Suppressor macrophage treated with lipopolysaccharide for 1 hour (primary cell): ENCODE results near the gene VIM.
"Not testable (repeated sequence)": the region's sequence is repeated elsewhere in the genome, so short reads cannot be mapped to it uniquely, and the experiment has no call there.

Experiments
- DNase-seq, 3 donors: peaks; one replicate each; pipeline ENCODE4 v3.0.0-alpha.2; 2020 to 2022

VIM gene

DNA sequence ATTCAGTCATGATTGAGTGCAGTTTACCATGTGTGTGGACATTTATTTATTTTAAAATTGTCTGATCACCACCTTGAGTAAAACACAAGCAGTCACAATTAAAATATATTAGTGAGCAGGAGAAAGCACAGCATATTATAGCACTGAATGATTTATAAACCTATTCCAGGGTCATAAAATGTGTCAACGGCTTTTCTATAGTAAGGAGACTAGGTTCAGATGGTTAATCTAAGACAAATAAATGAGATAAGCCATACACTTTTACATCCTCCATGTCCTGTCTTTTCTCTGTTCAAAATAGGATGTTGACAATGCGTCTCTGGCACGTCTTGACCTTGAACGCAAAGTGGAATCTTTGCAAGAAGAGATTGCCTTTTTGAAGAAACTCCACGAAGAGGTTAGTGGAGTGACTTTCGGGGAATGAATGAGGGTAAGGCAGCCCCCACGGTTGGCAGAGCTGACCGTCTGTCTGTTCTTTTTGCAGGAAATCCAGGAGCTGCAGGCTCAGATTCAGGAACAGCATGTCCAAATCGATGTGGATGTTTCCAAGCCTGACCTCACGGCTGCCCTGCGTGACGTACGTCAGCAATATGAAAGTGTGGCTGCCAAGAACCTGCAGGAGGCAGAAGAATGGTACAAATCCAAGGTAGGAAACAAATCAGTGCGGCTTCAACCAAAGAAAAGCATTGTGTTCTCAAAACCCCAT lies 5.4 kb downstream of the VIM start:
- DNase-seq: peak; percentile 61 to 77 (median 68)

DNA sequence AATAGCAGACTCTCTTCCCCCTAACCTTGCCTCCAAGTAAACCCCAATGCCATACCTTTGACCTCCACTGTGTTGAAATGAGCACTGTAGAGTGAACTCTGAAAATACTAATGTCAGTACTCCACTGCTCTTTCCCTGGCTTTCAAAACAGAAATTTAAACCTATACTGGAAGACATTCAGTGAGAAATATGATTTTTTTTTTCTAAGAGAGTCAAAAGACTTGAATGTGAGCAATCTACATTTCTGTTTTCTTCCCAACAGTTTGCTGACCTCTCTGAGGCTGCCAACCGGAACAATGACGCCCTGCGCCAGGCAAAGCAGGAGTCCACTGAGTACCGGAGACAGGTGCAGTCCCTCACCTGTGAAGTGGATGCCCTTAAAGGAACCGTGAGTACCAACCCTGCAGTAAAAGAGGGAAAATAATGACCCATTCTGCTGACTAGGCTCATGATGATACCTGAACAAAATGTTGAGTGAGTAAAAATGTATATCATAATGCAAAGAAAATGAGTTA lies 6.4 kb downstream of the VIM start:
- peak; percentile 23 to 60 (median 55) for DNase-seq

DNA sequence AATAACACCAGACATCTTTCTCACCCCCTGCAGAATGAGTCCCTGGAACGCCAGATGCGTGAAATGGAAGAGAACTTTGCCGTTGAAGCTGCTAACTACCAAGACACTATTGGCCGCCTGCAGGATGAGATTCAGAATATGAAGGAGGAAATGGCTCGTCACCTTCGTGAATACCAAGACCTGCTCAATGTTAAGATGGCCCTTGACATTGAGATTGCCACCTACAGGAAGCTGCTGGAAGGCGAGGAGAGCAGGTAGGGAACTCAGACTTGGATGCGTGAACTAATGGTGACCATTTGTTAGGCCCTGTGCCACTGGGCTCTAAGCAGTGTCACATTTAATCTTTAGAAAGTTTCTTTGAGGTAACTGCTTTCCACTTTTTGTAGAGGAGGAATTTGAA lies 7.1 kb downstream of the VIM start:
- DNase-seq: peak; percentile 38 to 60 (median 57)

DNA sequence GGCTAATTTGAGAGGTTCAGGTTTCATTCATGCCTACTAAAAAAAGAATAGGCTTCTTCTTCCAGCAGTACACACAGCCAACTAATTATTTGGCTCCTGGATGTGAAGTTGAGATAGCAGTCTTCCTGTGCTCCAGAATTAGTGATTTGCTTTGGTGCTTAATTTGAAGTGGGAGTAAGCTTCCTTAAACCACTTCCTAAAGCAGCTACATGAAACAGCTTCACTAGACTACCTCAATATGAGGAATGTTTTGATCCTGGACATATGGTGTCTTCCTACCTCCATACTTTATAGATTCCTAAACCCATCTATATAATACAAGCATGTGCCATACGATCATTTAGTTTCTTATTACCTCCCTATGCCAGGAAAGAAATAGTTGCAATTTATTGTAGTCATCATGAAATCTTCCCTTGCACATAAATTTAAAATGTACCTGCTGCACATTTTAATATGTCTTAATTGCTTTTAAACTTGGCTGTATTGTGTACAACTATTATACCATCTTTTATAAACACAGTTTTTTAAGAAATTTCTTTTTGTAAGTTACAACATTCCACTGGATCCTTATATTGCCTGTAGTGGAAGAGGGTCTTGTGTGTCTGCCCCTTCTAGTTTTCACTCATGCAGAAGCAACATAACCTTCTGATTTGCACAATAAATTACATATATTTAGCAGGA lies 8.6 kb downstream of the VIM start:
- DNase-seq: peak; percentile 29 to 65 (median 59)

DNA sequence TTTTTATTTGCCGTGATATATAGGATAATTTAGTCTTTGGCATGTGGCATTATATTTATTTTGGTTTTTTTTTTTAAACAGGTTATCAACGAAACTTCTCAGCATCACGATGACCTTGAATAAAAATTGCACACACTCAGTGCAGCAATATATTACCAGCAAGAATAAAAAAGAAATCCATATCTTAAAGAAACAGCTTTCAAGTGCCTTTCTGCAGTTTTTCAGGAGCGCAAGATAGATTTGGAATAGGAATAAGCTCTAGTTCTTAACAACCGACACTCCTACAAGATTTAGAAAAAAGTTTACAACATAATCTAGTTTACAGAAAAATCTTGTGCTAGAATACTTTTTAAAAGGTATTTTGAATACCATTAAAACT lies 9.1 kb downstream of the VIM start:
- peak in 1 of 3 donors; percentile 54 for DNase-seq

DNA sequence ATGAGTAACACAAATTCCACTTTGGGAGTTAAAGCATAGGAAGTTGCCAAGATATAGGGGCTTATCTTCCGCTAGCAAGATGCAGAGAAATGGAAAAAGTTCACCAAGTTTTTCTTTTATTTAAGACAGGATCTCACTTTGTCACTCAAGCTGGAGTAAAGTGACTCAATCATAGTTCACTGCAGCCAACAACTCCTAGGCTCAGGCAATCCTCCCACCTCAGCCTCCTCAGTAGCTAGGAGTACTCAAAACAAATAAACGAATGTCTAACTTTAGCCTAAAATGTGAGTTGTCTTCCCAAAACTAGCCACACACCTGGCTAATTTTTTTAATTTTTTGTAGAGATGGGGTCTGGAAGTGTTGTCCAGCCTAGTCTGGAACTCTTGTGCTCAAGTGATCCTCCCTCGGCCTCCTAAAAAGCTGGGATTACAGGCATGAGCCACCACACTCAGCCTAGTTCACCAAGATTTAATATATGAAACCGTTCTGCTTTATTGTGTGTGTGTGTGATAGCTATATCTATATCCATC lies 9.9 kb downstream of the VIM start:
- peak; percentile 78 to 89 (median 86) for DNase-seq

DNA sequence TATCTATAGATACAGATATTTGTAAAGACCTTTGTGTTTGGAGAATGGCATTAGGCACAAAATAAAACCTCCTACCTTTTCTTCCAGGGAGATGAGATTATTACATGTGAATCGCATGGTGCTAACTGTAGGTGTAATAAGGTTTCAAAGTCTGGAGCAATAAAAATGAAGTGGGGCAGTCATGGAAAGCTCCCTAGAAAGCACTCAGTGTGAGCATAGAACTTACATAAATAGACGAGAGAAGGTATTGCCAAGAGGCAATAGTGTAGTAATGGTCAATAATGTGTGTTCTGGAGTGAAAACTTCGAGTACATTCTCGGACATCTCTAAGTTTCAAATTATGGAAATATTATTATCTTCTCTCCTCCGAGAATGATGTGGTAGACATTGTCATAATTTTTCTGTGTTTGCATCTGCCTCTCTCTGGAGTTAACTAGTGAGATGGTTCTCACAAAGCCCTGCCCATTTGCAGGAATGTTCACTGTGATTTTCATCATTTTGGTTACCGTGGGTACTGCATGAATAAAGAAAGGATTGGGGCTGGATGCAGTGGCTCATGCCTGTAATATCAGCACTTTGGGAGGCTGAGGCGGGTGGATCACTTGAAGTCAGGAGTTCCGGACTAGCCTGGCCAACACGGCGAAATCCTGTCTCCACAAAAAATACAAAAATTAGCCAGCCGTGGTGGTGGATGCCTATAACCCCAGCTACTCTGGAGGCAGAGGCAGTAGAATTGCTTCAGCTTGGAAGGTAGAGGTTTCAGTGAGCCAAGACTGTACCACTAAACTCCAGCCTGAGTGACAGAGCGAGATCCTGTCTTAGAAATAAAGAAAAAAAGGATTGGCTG lies 10.6 kb downstream of the VIM start:
- peak; percentile 83 to 95 (median 94) for DNase-seq

DNA sequence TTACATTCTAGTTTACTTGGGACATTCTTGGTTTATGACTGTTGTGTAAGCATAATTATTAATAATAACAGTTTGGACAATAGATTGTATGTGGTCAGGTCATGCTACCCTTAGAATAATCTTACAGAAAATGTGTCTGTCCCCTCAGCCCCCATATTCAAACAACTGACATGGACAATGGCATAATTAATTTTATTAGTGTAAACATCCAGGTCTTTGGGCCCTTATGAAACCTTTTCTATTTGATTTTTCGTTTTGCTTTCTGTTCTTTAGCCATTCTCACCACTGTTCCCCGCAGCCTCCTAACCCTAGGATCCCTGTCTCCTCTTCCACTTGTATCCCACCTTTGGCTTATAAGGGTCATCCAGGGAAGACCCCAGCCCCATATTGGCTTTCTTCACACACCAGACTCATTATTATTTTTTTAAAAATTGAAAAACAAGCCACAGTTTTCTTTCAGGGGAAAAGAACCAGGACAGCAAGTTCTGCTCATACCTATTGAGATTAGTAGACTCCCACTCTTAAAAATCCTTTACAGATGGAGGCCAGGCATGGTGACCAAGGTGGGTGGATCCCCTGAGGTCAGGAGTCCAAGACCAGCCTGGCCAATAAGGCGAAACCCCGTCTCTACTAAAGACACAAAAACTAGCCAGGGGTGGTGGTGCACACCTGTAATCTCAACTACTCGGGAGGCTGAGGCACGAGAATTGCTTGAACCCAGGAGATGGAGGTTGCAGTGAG lies 11.5 kb downstream of the VIM start:
- DNase-seq: peak in 2 of 3 donors; percentile 66 to 72

DNA sequence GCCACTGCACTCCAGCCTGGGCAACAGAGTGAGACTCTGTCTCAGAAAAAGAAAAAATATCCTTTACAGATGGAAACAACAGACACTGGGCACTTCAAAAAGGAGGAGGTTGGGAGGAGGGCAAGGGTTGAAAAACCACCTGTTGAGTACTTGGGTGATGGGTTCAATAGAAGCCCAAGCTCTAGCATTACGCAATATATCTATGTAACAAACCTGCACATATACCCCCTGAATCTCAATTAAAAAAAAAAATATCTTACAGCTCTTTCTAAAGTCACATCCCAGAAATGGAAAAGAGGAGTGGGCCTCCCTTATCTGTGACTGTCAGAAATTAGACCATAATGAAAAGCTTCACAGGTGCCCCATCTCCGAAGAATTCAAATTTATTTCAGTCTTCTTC lies 12.1 kb downstream of the VIM start:
- DNase-seq: peak; percentile 54 to 69 (median 54)

DNA sequence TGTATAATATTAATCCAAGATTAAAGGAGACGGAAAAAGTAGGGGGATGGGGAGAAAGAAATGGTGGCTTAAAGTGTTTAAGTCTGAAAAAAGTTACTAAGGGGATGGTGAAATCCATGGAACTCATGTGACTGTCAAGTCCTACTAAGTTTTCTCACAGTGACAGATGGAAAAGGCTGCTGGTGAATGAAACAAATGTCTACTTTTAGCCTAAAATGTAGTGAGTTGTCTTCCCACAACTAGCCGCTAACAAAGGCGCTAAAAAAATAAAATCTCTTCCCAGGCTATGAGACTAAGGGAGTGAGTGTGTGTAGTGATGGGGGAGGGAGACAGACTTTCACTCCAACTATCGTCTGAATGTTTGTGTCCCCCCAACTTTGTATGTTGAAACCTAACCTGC lies 12.6 kb downstream of the VIM start:
- peak in 2 of 3 donors; percentile 49 to 69 for DNase-seq

DNA sequence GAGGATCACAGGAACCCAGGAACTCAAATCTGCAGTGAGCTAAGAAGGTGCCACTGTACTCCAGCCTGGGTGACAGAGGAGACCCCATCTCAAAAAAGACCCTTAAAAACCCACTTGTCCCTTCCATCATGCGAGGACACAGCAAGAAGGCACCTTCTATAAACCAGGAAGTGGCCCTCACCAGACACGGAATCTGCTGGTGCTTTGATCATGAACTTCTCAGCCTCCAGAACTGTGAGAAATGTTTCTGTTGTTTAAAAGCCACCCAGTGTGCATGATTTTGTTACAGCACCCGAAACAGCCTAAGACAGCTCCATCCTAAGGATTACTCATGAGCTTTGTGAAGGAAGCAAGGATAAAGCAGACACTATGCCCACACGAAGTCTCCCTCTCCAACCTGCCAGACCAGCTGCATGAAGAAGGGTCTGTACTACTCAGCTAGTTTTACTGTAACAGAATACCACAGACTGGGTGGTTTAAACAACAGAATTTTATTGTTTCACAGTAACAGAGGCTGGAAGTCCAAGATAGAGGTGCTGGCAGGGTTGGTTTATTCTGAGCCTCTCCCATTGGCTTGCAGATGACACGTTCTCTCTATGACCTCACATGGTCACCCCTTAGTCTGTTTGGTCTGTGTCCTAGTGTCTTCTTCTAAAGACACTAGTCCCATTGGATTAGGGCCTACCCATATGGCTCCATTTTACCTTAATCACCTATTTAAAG lies 13.7 kb downstream of the VIM start:
- DNase-seq: peak in 1 of 3 donors; percentile 19

DNA sequence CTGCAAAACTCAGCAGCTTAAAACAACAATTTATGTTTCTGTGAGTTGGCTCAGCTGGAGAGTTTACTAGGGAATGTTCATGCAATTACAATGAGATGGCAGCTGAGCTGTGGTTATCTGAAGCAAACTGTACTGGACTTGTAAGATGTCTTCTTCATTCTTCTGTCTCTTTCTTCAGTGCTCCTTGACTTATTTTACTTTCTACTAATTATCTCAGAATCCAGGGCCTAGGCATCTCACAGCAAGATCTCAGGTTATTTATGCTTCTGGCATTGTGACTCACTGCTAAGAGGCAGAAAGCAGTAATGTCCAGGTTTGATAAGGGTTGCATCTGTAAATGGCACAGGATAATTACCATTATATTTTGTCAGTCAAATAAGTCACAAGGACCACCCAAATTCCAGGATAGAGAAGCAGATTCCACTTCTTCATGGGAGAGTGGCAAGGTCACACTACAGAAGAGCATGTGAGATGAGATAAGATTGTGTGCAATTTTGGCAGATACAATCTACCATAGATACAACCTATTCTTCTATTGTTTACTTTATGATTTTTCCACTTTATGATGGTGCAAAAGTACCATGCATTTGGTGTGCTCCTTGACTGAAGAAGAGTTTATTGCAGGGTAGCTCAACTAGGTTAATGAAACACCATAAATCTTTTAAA lies 16.8 kb downstream of the VIM start:
- no peak for DNase-seq

DNA sequence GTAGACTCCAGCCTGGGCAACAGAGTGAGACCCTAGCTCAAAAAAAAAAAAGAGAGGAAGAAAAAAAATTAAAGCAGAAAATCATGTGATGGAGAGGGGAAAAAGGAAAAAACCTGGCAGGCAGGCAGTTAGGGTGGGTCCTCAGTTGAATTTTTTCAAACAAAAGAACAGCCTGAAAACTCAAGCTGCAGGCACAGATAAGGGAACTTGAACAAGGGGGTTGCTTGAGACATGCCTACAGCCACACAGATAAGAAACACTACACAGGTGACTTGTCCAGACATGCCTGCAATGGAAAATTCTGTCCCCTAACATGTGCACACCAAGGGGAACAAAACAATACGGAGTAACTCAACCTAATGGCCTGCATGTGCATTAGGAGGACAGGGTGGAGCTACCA lies 19.2 kb downstream of the VIM start:
- no peak for DNase-seq

DNA sequence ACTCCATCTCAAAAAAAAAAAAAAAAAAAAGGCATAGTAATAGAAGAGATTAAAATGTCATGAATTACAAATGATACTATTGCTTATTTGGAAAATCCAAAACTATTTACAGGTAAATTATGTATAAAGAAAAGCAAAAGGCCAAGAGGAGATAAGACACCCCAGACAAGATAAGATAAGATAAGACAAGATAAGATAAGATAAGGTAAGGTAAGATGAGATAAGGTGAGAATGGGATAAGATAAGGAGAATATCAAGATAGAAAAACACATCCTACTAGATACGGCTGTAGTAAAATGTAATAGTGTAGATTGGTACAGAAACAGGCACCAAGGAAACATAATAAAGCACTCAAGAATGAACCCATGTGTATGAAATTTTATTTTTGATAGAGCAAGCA lies 20.9 kb downstream of the VIM start:
- DNase-seq: no peak

DNA sequence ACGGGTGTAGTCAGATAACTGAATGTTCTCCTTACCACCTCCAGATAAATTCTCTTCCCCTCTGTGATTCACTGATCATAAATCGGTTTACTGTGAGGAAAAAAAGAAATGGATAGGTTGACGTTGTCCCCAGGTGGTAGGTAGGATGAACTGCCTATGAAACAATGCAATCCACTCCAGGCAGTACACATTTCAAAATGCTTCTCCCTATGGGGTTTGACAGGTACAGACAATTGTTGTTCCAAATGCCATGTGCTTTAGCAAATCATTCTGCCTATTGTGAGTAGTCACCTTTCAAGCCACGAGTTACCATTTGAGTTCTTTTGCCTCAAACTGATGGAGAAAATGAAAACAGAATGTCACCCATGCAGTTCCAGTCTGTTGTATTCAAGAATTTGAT lies 21.8 kb downstream of the VIM start:
- DNase-seq: no peak

DNA sequence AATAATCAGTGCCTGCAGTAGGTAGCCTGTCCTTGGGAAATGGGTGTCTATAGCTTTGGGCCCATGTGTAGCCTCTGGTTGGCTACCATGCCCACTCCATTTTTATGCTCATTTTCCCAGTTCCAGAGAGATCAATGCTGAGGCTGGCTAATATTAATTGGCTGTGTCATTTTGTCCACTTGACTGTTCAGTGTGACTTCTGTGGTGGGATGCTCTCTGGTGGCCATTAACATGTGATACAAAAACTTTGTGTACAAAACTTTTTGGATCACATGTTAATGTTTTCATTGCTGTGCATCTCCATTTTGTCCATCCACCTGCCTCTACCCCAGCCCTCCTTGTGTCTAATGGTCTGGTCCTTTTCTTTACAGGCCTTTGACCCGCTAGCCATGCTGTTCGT lies 22.7 kb downstream of the VIM start:
- peak in 1 of 3 donors; percentile 16 for DNase-seq

DNA sequence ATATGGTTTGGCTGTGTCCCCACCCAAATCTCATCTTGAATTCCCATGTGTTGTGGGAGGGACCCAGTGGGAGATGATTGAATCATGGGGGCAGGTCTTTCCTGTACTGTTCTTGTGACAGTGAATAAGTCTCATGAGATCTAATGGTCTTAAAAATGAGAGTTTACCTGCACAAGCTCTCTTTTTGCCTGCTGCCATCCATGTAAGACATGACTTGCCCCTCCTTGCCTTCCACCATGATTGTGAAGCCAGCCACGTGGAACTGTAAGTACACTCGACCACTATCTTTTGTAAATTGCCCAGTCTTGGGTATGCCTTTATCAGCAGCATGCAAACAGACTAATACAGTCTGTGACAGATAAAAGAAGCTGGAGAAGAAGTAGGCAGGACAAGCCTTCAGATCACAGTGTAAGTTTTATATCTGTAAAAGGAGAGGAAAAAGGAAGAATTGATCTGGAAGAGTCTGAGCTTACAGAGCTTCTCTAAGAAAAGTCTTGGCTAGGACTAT lies 26.6 kb downstream of the VIM start:
- DNase-seq: not testable (repeated sequence)

DNA sequence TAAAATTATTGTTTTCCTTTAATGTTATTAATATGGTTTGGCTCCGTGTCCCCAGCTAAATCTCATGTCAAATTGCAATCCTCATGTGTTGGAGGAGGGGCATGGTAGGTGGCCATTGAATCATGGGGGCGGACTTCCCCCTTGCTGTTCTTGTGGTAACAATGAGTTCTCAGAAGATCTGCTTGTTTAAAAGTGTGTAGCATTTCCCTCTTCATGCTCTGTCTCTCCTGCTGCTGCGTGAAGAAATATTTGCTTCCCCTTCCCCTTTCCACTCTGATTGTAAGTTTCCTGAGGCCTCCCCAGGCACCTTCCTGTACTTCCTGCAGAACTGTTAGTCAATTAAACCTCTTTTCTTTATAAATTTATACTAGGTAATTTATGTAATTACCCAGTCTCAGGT lies 27.5 kb downstream of the VIM start:
- DNase-seq: peak; percentile 5 to 31 (median 30)

DNA sequence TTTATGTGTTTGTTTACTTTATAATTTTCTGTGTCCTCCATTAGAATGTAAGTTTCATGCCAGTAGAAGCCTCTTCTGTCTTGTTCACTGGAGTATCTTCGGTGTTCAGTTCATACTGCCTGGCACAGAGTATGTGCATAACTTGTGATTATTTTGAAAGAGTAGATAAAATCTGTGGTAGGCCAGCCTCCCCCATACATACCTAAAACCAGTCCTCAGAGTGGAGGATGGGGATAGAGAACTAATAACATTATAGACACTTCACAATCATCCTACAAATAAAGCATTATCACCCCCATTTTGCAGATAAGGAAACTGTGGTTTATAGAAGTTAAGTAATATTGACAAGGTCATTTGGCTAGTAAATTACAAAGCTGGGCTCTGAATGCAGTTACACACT lies 28.0 kb downstream of the VIM start:
- DNase-seq: no peak

DNA sequence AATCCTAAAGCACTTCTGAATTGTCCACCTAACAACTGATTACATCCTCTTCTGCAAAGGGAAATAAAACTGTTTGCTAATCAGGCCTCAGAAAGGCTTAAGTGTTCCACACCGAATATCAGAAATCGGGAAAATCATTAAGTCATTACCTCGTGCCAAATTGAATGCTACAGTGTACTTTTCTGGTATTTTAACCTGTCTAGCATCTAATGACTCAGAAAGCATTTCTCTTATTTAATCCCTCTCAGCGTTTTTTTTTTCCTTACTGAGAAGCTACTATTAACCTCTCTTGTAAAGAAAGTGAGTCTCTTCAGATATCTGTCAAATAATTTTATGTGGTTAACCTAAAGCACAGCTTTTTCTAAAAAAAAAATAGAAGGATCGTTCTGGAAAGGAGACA lies 28.6 kb downstream of the VIM start:
- DNase-seq: no peak
